Karpas-422 (cell line): Measurements from ENCODE around the gene OR14I1. TPM values are rescaled to one million over a fixed set of nuclear protein-coding genes. Genes with fewer than 3 reads are reported as not detected.

Source experiments
- DNase-seq: peaks from one replicate; pipeline ENCODE4 v3.0.0-alpha.2; 2015
- H2AFZ ChIP-seq: fragments of 200-600 bp; sonication (generic); 2 replicates; pipeline ENCODE4 v1.6.1; 2014; ENCODE audit warnings: antibody characterized with exemption, low read length, mixed read lengths
- H3K27ac ChIP-seq: fragments of 200-600 bp; sonication (generic); 2 replicates; pipeline ENCODE4 v1.5.1; 2014; ENCODE audit warnings: mild to moderate bottlenecking, low read length, moderate library complexity
- H3K27me3 ChIP-seq: fragments of 200-600 bp; sonication (generic); 2 replicates; pipeline ENCODE4 v1.6.1; 2014; ENCODE audit warnings: low read length, mixed read lengths
- H3K36me3 ChIP-seq: fragments of 200-600 bp; sonication (generic); 2 replicates; pipeline ENCODE4 v1.6.1; 2014; ENCODE audit warnings: low read length, mixed read lengths; ENCODE audit not compliant: insufficient read depth
- H3K4me1 ChIP-seq: fragments of 200-600 bp; sonication (generic); 2 replicates; pipeline ENCODE4 v1.6.1; 2014; ENCODE audit warnings: mild to moderate bottlenecking, low read length, mixed read lengths
- H3K4me2 ChIP-seq: fragments of 200-600 bp; sonication (generic); 2 replicates; pipeline ENCODE4 v1.6.1; 2014; ENCODE audit warnings: low read length, low read depth, mild to moderate bottlenecking; ENCODE audit not compliant: poor library complexity, severe bottlenecking
- H3K4me3 ChIP-seq: fragments of 200-600 bp; sonication (generic); 2 replicates; pipeline ENCODE4 v1.5.1; 2014; ENCODE audit warnings: mild to moderate bottlenecking, antibody characterized with exemption, low read length, mixed read lengths
- H3K79me2 ChIP-seq: fragments of 200-600 bp; sonication (generic); 2 replicates; pipeline ENCODE4 v1.6.1; 2014; ENCODE audit warnings: mild to moderate bottlenecking, low read length, mixed read lengths
- H3K9ac ChIP-seq: fragments of 200-600 bp; sonication (generic); 2 replicates; pipeline ENCODE4 v1.6.0; 2014; ENCODE audit warnings: low read length
- H3K9me2 ChIP-seq: fragments of 200-600 bp; sonication (generic), shearing (Covaris generic); replicated peaks from 2 replicates; pipeline ENCODE4 v1.6.0; 2014; ENCODE audit warnings: mild to moderate bottlenecking, low read length, moderate library complexity; ENCODE audit not compliant: insufficient read depth
- H3K9me3 ChIP-seq: fragments of 300-700, 200-600 bp; sonication (generic); 2 replicates; pipeline ENCODE4 v1.6.1; 2014; ENCODE audit warnings: low read length, mixed read lengths
- H4K20me1 ChIP-seq: fragments of 200-600 bp; sonication (generic); 2 replicates; pipeline ENCODE4 v1.6.1; 2014; ENCODE audit warnings: mild to moderate bottlenecking, antibody characterized with exemption, low read length, low read depth; ENCODE audit not compliant: insufficient read depth
- total RNA-seq: library from RNA; depleted of rRNA; stranded (reverse); fragments of >200 nt; shearing (Covaris generic); gene quantifications from 2 replicates; pipeline ENCODE4 v1.2.3, GENCODE V29; 2014; ENCODE audit warnings: low replicate concordance

Gene OR14I1
- total RNA-seq, 1 experiment from 2014 or later = not detected

DNA sequence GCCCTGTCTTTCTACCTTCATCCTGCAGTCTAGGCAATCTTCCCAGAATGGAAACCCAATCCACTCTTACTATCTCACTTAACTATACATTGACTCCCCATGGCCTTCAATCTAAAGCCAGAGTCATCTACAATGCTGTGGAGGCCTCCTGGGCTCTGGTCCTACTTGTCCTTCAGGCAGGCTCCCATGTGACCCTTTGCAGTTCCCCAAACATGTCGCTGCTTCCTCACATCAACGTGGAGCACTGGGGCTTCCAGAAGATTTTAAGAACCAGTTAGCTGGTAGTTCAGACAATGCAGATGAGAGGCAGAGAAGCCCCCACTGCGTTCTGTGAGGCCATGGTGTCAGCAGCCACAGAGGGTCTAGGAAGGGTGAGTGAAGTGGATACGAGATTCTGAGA is 34.4 kb upstream of the OR14I1 start:
- Histone ChIP-seq H3K9me2 (no peaks in the 10 kb centered on the region), H3K4me2 (no peak overlapping the region), H3K9me3 (no peaks in the 10 kb centered on the region), H3K27me3 (no peaks in the 10 kb centered on the region), H3K36me3 (no peaks in the 10 kb centered on the region), H3K4me3 (no peak overlapping the region), H3K27ac (no peak overlapping the region), H3K4me1 (no peaks in the 10 kb centered on the region), H3K79me2 (no peaks in the 10 kb centered on the region), H3K9ac (no peak overlapping the region), H2AFZ (no peak overlapping the region), H4K20me1 (no peaks in the 10 kb centered on the region)
- DNase-seq = no peak

DNA sequence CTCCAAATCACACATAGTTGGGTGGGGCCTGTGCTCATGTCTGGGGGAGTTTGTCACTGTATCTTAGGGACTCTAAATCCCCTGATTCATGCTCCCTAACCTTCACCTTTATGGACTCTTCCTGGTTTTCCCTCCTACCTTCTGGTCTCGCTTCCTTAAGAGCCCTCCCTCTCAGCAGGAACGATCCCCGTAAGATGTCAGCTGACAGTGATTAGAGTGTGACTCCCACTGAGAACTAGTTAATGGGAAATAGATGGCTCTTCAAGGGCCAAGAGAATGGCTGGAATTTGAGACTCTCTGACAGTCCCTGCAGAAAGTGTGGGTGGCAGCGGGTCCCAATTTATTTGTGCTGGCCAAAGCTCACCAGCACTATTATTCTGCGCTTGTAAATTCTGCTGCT is 31.0 kb upstream of the OR14I1 start:
- H3K36me3 ChIP-seq = no peaks in the 10 kb centered on the region
- peaks cover 6% of the 10 kb centered on the region for H3K4me1 ChIP-seq
- H2AFZ ChIP-seq = no peak overlapping the region
- no peak for DNase-seq
- no peak overlapping the region for H3K27ac ChIP-seq
- no peak overlapping the region for H3K4me2 ChIP-seq
- H3K9me2 ChIP-seq = no peaks in the 10 kb centered on the region
- H3K27me3 ChIP-seq = no peaks in the 10 kb centered on the region
- no peaks in the 10 kb centered on the region for H3K79me2 ChIP-seq
- H3K4me3 ChIP-seq = no peak overlapping the region
- H3K9ac ChIP-seq = no peak overlapping the region
- H4K20me1 ChIP-seq = no peaks in the 10 kb centered on the region
- H3K9me3 ChIP-seq = no peaks in the 10 kb centered on the region

DNA sequence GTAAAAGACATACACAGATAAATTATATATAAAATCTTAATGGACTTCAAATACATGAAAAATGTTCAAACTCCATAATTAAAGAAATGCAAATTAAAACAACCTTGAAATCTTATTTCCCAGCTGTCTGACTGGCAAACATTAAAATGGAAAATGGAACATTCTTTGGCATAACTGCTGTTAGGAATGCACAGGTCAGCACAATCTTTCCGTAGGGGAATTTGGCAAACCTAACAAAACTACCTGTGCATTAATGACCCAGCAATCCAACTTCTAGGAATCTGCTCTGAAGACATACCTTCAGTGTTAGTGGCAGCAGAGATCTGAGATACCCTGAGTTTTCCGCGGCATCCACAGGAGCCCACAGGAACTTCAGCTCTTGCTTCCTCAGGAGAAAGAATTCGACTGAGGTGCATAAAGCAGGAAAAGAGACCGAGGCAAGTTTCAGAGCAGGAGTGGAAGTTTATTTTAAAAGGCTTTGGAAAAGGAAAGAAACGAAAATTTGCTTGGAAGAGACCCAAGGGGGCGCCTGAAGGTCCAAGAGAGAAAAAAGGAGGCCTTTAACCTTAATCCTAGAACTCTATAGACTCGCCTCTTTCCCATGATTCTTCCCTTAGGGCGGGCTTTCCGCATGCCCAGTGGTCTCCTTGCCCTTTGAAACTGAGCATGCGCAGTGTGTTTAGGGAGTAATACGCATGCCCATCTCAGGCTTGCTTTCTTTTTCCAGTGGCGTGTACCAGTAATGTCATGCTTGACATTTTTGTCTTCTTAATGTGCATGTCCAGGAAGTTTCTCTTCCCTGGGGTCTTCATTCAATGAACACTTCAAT is 28.2 kb upstream of the OR14I1 start:
- no peaks in the 10 kb centered on the region for H4K20me1 ChIP-seq
- no peak overlapping the region for H3K4me2 ChIP-seq
- H2AFZ ChIP-seq = no peak overlapping the region
- DNase-seq = no peak
- no peaks in the 10 kb centered on the region for H3K27me3 ChIP-seq
- no peak overlapping the region for H3K9ac ChIP-seq
- H3K9me2 ChIP-seq = no peaks in the 10 kb centered on the region
- no peaks in the 10 kb centered on the region for H3K36me3 ChIP-seq
- H3K9me3 ChIP-seq = no peaks in the 10 kb centered on the region
- H3K4me3 ChIP-seq = no peak overlapping the region
- no peak overlapping the region for H3K27ac ChIP-seq
- H3K4me1 ChIP-seq = peaks cover 7% of the 10 kb centered on the region
- no peaks in the 10 kb centered on the region for H3K79me2 ChIP-seq

DNA sequence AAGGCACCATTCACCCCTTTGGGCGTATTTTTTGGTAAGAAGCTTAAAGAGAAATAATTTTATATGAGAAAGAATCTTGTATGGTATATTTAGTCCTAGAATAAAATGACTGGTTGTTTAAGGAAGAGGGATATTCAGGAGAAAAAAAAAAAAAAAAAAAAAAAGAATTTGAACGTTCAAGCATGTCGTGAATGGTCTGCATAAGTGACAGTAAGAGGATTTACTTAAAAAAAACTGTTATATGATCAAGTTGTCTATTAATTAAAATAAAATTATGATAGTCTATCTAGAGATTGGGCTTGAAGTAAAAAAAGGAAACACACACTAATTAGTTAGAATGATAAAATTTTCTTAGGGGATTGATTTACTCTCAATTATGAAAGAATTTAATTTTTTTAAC is 11.7 kb upstream of the OR14I1 start:
- no peaks in the 10 kb centered on the region for H4K20me1 ChIP-seq
- H3K36me3 ChIP-seq = no peaks in the 10 kb centered on the region
- H3K4me3 ChIP-seq = no peak overlapping the region
- H2AFZ ChIP-seq = no peak overlapping the region
- 0 out of 2 replicates have a peak, but pooled peaks cover 2% of the 10 kb centered on the region for H3K27me3 ChIP-seq
- no peaks in the 10 kb centered on the region for H3K79me2 ChIP-seq
- H3K9me2 ChIP-seq = no peaks in the 10 kb centered on the region
- peaks cover 5% of the 10 kb centered on the region; the same call in 1 of the 2 replicates for H3K4me1 ChIP-seq
- H3K9ac ChIP-seq = no peak overlapping the region
- H3K9me3 ChIP-seq = no peaks in the 10 kb centered on the region
- H3K27ac ChIP-seq = no peak overlapping the region
- H3K4me2 ChIP-seq = no peak overlapping the region
- DNase-seq = no peak

DNA sequence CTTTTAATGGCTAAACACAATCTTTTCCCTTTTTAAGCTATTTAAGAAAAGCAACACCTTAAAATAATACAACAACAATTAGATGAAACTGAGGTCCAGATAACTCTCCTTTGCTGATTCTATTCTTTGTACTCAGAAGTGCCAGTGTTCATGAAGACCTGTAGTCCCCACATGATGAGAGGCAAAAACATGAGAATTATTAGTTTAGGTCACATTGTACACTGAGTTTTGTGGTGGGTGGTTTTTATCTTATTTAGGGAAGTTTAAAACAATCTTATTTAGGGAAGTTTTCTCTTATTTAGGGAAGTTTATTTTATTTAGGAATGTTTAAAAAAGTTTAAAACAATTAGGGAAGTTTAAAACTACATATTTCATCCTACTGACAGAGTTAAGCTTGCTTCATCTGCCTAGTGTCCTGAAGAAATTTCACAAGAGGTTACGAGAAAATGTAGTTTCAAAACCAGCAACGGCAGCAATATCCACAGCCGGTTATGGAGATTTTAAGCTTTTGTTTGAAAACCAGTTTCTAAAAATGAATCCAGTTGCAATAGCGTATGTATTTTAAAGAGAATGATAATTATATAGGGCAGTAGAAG is 7.8 kb upstream of the OR14I1 start:
- Histone ChIP-seq H4K20me1 (no peaks in the 10 kb centered on the region), H3K36me3 (no peaks in the 10 kb centered on the region), H3K9me3 (no peaks in the 10 kb centered on the region), H3K9me2 (no peaks in the 10 kb centered on the region), H3K4me3 (no peak overlapping the region), H3K27me3 (0 out of 2 replicates have a peak, but pooled peaks cover 2% of the 10 kb centered on the region), H3K4me1 (peaks cover 5% of the 10 kb centered on the region; the same call in 1 of the 2 replicates), H2AFZ (no peak overlapping the region), H3K27ac (no peak overlapping the region), H3K4me2 (no peak overlapping the region), H3K9ac (no peak overlapping the region), H3K79me2 (no peaks in the 10 kb centered on the region)
- DNase-seq = no peak

DNA sequence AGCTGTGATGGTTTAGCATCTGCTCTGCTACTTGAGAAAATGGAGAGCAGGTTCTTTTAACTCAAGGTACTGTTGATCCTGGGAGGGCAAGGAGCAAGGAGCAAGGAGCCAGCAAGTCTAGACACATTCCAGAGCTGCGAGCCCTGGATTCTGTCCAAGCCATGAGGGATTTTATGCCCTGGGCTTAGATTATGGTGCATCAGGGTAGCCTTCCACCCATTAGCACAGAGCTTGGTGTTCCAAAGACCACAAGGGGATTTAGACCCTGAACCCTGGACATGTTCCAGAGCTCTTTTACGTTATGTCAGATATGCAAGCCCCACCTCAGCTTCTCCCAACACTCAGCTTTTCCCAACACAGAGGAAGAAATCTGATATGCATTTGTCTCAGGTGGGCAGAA is 2.0 kb upstream of the OR14I1 start:
- no peak for DNase-seq
- H3K4me1 ChIP-seq = no peaks in the 10 kb centered on the region
- H3K79me2 ChIP-seq = no peaks in the 10 kb centered on the region
- H3K9me2 ChIP-seq = no peaks in the 10 kb centered on the region
- no peak overlapping the region for H3K4me3 ChIP-seq
- no peaks in the 10 kb centered on the region for H3K27me3 ChIP-seq
- H3K9ac ChIP-seq = no peak overlapping the region
- no peaks in the 10 kb centered on the region for H4K20me1 ChIP-seq
- H3K9me3 ChIP-seq = no peaks in the 10 kb centered on the region
- H3K27ac ChIP-seq = no peak overlapping the region
- H3K36me3 ChIP-seq = no peaks in the 10 kb centered on the region
- no peak overlapping the region for H3K4me2 ChIP-seq
- no peak overlapping the region for H2AFZ ChIP-seq

DNA sequence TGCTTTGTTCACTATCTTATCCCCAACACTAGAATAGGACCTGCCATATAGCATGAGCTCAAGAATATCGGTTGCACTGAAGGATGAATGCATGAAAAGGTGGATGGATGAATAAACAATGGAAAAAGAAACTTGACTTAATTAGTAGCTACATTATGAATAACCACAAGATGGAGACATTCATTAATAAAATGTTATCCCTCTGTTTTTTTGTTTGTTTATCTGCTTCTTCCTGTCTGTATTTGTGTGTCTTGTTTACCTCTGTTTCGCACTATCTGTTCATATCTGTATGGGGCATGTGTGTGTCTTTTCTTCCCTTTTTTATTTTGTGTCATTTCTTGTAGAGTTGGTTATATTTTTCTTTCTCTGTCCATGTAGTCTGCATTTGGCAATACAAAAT is 1.1 kb upstream of the OR14I1 start:
- Histone ChIP-seq H3K79me2 (no peaks in the 10 kb centered on the region), H3K4me1 (no peaks in the 10 kb centered on the region), H3K9ac (no peak overlapping the region), H3K4me2 (no peak overlapping the region), H3K9me2 (no peaks in the 10 kb centered on the region), H2AFZ (no peak overlapping the region), H3K27ac (no peak overlapping the region), H3K36me3 (no peaks in the 10 kb centered on the region), H3K9me3 (no peaks in the 10 kb centered on the region), H3K27me3 (no peaks in the 10 kb centered on the region), H3K4me3 (no peak overlapping the region), H4K20me1 (no peaks in the 10 kb centered on the region)
- DNase-seq = no peak

DNA sequence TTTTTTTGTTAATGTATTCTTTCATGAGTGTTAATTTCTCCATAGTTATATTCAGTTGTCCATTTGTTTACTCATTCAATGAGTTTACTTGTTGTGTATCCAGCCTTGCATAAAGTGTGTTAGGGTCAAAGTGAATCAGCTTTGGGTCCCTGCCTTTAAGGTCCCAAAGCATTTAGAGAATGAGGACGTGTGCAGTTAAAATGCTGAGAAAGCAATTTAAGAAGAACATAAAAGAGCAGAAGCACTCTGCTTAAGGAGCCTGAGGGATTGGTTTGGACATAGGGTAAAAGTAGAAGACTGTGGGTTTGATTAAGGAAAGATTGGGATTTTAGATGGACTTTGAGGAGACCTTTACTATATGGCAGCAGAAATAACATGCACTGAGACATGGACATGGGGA is 3.5 kb downstream of the OR14I1 start:
- Histone ChIP-seq H4K20me1 (no peaks in the 10 kb centered on the region), H3K79me2 (no peaks in the 10 kb centered on the region), H3K4me1 (peaks cover 13% of the 10 kb centered on the region), H3K9me3 (no peaks in the 10 kb centered on the region), H3K27ac (no peak overlapping the region), H3K9ac (no peak overlapping the region), H3K4me2 (no peak overlapping the region), H3K27me3 (no peaks in the 10 kb centered on the region), H2AFZ (no peak overlapping the region), H3K4me3 (no peak overlapping the region), H3K9me2 (no peaks in the 10 kb centered on the region), H3K36me3 (no peaks in the 10 kb centered on the region)
- DNase-seq = no peak
